GM21447 (cell line): ENCODE measurements around the gene CD8A.
"Not testable (repeated sequence)": the region's sequence is repeated elsewhere in the genome, so short reads cannot be mapped to it uniquely, and the experiment has no call there.

Experiments
- ATAC-seq: cut with Tn5 transposase; IDR thresholded peaks from one replicate; pipeline ENCODE4 v1.9.1; 2021; ENCODE audit not compliant: unreplicated experiment

The CD8A gene

GRCh38 chr2:86790676-86791572, at the start of gene CD8A:
CD8A (minus strand) TSS chr2:86790913; CDS start chr2:86790825, 88 bp downstream.
- no peak for ATAC-seq

GRCh38 chr2:86839871-86840548, 49.3 kb upstream of the CD8A start:
- ATAC-seq: not testable (repeated sequence)

GRCh38 chr2:86839455-86839854, 48.7 kb upstream of the CD8A start:
- not testable (repeated sequence) for ATAC-seq

- not testable (repeated sequence) for ATAC-seq
These were observed 47.0 kb upstream of the CD8A start for GRCh38 chr2:86837714-86838113.

- not testable (repeated sequence) for ATAC-seq
These were observed 46.4 kb upstream of the CD8A start for GRCh38 chr2:86836915-86837695.

GRCh38 chr2:86835548-86835889, 44.8 kb upstream of the CD8A start:
- not testable (repeated sequence) for ATAC-seq

GRCh38 chr2:86833315-86833714, 42.6 kb upstream of the CD8A start:
- no peak for ATAC-seq

- no peak for ATAC-seq
These were observed 41.8 kb upstream of the CD8A start for GRCh38 chr2:86832334-86833096.

GRCh38 chr2:86831537-86831936, 40.8 kb upstream of the CD8A start:
- ATAC-seq: no peak

GRCh38 chr2:86826951-86827350, 36.2 kb upstream of the CD8A start:
- no peak for ATAC-seq

GRCh38 chr2:86825693-86826381, 35.1 kb upstream of the CD8A start:
- no peak for ATAC-seq

- no peak for ATAC-seq
These were observed 34.5 kb upstream of the CD8A start for GRCh38 chr2:86825036-86825692.

GRCh38 chr2:86822668-86823345, 32.1 kb upstream of the CD8A start:
- no peak for ATAC-seq

- no peak for ATAC-seq
These were observed 31.1 kb upstream of the CD8A start for GRCh38 chr2:86821842-86822241.

GRCh38 chr2:86821306-86821705, 30.6 kb upstream of the CD8A start:
- no peak for ATAC-seq

- no peak for ATAC-seq
These were observed 28.2 kb upstream of the CD8A start for GRCh38 chr2:86818957-86819356.

GRCh38 chr2:86818114-86818801, 27.5 kb upstream of the CD8A start:
- ATAC-seq: no peak

- ATAC-seq: no peak
These were observed 24.9 kb upstream of the CD8A start for GRCh38 chr2:86815611-86816010.
